ENCODE data around the gene WDR48. TPM values are rescaled to one million over a fixed set of nuclear protein-coding genes. Genes with fewer than 3 reads are reported as not detected.

WDR48 gene
- total RNA-seq: 30.6 and 33.6 TPM in 2 replicates

GRCh38 chr3:39051649-39052561, at the start of gene WDR48, which contains the start of gene SCN11A:
TSS of gene WDR48 (plus strand) at chr3:39052016. CDS start at chr3:39052026, 10 bp downstream.
TSS of gene SCN11A (minus strand) at chr3:39051944. CDS start at chr3:38950362, 101,582 bp downstream.

DNA sequence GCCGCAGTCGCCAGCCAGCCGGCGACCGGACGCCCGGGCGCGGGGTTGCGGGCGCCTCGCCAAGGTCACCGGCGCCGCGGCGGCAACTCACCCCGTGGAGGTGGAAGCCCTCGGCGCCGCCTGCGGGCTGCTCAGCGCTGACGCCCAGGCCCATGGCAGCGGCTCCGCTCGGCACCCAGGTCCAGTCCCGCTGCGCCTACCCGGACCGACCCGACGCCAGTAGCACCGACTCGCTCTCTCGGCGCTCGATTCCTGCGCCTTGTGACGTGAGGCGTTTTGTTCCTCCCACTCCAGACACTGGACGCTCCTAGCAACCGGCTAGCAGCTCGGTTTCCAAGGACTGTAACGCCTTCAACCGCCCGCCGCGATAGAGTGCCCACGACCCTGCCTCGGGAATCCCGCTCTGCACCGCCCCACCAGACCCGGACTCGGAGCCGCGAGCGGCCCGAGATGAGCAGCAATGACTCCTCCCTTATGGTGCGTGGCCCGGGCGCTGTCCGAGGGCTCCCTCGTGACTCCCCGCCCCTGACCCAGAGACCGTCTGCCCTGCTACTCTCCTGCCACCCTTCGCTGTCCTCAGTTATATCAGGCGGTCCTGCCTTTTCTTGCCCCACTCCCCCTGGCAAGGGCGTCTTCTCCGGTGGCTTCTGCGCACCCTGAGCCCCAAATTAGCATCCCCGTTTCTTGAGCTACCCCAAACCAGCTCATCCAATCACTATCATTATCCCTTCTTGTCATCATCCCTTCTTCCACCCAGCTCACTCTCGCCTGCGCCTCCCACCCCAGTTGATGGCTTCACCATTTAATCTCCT, 55.8 kb downstream of the WDR48 start, which contains the start of the genes GORASP1 and TTC21A:
Gene GORASP1 (minus strand): TSS at position 240 of the 812 bp plus-strand sequence. CDS start 86 bp downstream, at position 154.
Gene TTC21A (plus strand): TSS at position 293 of the 812 bp plus-strand sequence. CDS start 158 bp downstream, at position 451.

Small RNA genes lying within 50 kb of the gene (small RNA-seq; reads per million reads assigned to genes)
- gene RNU6-1227P: not detected

Other genes with a start within 250 kb of the WDR48 start
- gene SCN10A, start 235.8 kb upstream of the WDR48 start, total RNA-seq: not detected in 2 replicates
- under 0.01 TPM in 2 replicates for gene SCN11A, start 72 bp upstream of the WDR48 start, total RNA-seq
- gene GORASP1, start 55.6 kb downstream of the WDR48 start, total RNA-seq: 86.0 and 90.1 TPM in 2 replicates
- 5.2 and 7.2 TPM in 2 replicates for gene TTC21A, start 55.7 kb downstream of the WDR48 start, total RNA-seq
- 12.6 and 19.0 TPM in 2 replicates for gene CSRNP1, start 101.6 kb downstream of the WDR48 start, total RNA-seq
- gene XIRP1, start 140.6 kb downstream of the WDR48 start, total RNA-seq: not detected in 2 replicates
- 0.16 TPM in 1 of 2 replicates, not detected in the other for gene CX3CR1, start 228.0 kb downstream of the WDR48 start, total RNA-seq

Data from hair follicle dermal papilla cell (primary cell).